DMS153 treated with DMSO at 0.1 percent for 48 hours (cell line): ENCODE data around the gene PBRM1.

Experiments used
- DNase-seq: peaks from one replicate; lab custom pipeline; 2025; ENCODE audit not compliant: unreplicated experiment; lab: John Stamatoyannopoulos, UW

Gene PBRM1

GRCh38 chr3:52512727-52513126 is 173.0 kb downstream of the PBRM1 start:
- no peak for DNase-seq

- no peak for DNase-seq
Observed at GRCh38 chr3:52512105-52512504, 173.6 kb downstream of the PBRM1 start.

- DNase-seq = no peak
Observed at GRCh38 chr3:52511509-52511908, 174.2 kb downstream of the PBRM1 start.

- DNase-seq = no peak
Observed at GRCh38 chr3:52509753-52510328, 175.9 kb downstream of the PBRM1 start.

- no peak for DNase-seq
Observed at GRCh38 chr3:52507359-52507758, 178.4 kb downstream of the PBRM1 start.

- no peak for DNase-seq
Observed at GRCh38 chr3:52506266-52506966, 179.3 kb downstream of the PBRM1 start.

- DNase-seq = no peak
Observed at GRCh38 chr3:52504977-52505376, 180.7 kb downstream of the PBRM1 start.

GRCh38 chr3:52503788-52504424 is 181.8 kb downstream of the PBRM1 start:
- DNase-seq = no peak

- no peak for DNase-seq
Observed at GRCh38 chr3:52502808-52503350, 182.8 kb downstream of the PBRM1 start.

GRCh38 chr3:52502001-52502400 is 183.7 kb downstream of the PBRM1 start:
- DNase-seq = no peak

GRCh38 chr3:52501046-52501445 is 184.7 kb downstream of the PBRM1 start:
- no peak for DNase-seq

GRCh38 chr3:52498137-52499054 is 187.3 kb downstream of the PBRM1 start:
- no peak for DNase-seq

- DNase-seq = no peak
Observed at GRCh38 chr3:52495777-52496602, 189.7 kb downstream of the PBRM1 start.
